ENCODE measurements around the gene DOCK2. TPM values are rescaled to one million over a fixed set of nuclear protein-coding genes. Genes with fewer than 3 reads are reported as not detected.

The DOCK2 gene
- polyA plus RNA-seq, 1 of the 3 experiments (the other 2 are of a cell fraction), result 3.8 TPM

- no peak overlapping the region for H3K27ac ChIP-seq (ENCODE audit: low read depth in 2 of 2, low read length in 1 of 2)
- CTCF ChIA-PET, result interaction anchor here (1.8 kb wide), 1 partner anchor 42 kb away, joined by 9 read pairs; the partner anchor contains the start of gene INSYN2B
- H3K9me3 ChIP-seq, result no peaks in the 10 kb centered on the region
- DNase-seq, result no peak
- H3F3A ChIP-seq (replicated peaks; ENCODE audit: insufficient read depth), result peaks cover 10% of the 10 kb centered on the region
- TF ChIP-seq RXRA (IDR thresholded peaks at IDR 0.05; ENCODE audit: borderline replicate concordance, low read depth) (no peak), RAD21 (IDR thresholded peaks at IDR 0.05; ENCODE audit: low read length) (no peak), RCOR1 (IDR thresholded peaks at IDR 0.05; ENCODE audit: low read length) (no peak), PBX3 (IDR thresholded peaks at IDR 0.05) (no peak), ELF1 (IDR thresholded peaks at IDR 0.05) (no peak), MXI1 (IDR thresholded peaks at IDR 0.05; ENCODE audit: low read depth, low read length) (no peak), USF1 (IDR thresholded peaks at IDR 0.05; ENCODE audit: borderline replicate concordance, low read depth) (no peak), NFIC (IDR thresholded peaks at IDR 0.05; ENCODE audit: borderline replicate concordance) (no peak), RFX5 (IDR thresholded peaks at IDR 0.05; ENCODE audit: low read length) (no peak), TAF1 (IDR thresholded peaks at IDR 0.05; ENCODE audit: borderline replicate concordance, low read depth, low read length) (no peak), FOXJ3 (CRISPR knock-in tag; IDR thresholded peaks at IDR 0.05) (no peak), SIN3A (IDR thresholded peaks at IDR 0.05; ENCODE audit: borderline replicate concordance, low read depth, low read length) (no peak), TCF12 (IDR thresholded peaks at IDR 0.05) (no peak), FOSL2 (IDR thresholded peaks at IDR 0.05; ENCODE audit: borderline replicate concordance, low read depth) (no peak), GABPA (IDR thresholded peaks at IDR 0.05; ENCODE audit: low read depth) (no peak), EZH2phosphoT487 (IDR thresholded peaks at IDR 0.05; ENCODE audit: borderline replicate concordance, low read depth) (no peak), MEF2A (IDR thresholded peaks at IDR 0.05; ENCODE audit: borderline replicate concordance, low read depth) (no peak)
- TF ChIP-seq, protein P1, sequence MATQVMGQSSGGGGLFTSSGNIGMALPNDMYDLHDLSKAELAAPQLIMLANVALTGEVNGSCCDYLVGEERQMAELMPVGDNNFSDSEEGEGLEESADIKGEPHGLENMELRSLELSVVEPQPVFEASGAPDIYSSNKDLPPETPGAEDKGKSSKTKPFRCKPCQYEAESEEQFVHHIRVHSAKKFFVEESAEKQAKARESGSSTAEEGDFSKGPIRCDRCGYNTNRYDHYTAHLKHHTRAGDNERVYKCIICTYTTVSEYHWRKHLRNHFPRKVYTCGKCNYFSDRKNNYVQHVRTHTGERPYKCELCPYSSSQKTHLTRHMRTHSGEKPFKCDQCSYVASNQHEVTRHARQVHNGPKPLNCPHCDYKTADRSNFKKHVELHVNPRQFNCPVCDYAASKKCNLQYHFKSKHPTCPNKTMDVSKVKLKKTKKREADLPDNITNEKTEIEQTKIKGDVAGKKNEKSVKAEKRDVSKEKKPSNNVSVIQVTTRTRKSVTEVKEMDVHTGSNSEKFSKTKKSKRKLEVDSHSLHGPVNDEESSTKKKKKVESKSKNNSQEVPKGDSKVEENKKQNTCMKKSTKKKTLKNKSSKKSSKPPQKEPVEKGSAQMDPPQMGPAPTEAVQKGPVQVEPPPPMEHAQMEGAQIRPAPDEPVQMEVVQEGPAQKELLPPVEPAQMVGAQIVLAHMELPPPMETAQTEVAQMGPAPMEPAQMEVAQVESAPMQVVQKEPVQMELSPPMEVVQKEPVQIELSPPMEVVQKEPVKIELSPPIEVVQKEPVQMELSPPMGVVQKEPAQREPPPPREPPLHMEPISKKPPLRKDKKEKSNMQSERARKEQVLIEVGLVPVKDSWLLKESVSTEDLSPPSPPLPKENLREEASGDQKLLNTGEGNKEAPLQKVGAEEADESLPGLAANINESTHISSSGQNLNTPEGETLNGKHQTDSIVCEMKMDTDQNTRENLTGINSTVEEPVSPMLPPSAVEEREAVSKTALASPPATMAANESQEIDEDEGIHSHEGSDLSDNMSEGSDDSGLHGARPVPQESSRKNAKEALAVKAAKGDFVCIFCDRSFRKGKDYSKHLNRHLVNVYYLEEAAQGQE (IDR thresholded peaks at IDR 0.05; ENCODE audit: low read depth, low read length), result no peak
- TF ChIP-seq, protein P2, sequence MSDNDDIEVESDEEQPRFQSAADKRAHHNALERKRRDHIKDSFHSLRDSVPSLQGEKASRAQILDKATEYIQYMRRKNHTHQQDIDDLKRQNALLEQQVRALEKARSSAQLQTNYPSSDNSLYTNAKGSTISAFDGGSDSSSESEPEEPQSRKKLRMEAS (IDR thresholded peaks at IDR 0.05; ENCODE audit: low read depth), result no peak
- TF ChIP-seq, protein P3, sequence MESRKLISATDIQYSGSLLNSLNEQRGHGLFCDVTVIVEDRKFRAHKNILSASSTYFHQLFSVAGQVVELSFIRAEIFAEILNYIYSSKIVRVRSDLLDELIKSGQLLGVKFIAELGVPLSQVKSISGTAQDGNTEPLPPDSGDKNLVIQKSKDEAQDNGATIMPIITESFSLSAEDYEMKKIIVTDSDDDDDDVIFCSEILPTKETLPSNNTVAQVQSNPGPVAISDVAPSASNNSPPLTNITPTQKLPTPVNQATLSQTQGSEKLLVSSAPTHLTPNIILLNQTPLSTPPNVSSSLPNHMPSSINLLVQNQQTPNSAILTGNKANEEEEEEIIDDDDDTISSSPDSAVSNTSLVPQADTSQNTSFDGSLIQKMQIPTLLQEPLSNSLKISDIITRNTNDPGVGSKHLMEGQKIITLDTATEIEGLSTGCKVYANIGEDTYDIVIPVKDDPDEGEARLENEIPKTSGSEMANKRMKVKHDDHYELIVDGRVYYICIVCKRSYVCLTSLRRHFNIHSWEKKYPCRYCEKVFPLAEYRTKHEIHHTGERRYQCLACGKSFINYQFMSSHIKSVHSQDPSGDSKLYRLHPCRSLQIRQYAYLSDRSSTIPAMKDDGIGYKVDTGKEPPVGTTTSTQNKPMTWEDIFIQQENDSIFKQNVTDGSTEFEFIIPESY (IDR thresholded peaks at IDR 0.05; ENCODE audit: borderline replicate concordance, low read depth), result no peak
- H4K20me1 ChIP-seq (ENCODE audit: insufficient read depth), result no peaks in the 10 kb centered on the region
- H3K4me1 ChIP-seq (ENCODE audit: control insufficient read depth in 1 of 2, insufficient read depth in 2 of 2, low read depth in 1 of 2, low read length in 1 of 2), result peaks cover 15 to 19% of the 10 kb centered on the region in 2 experiments; a peak in 3 of 4 replicates
- H3K79me2 ChIP-seq (ENCODE audit: insufficient read depth), result peaks cover 64% of the 10 kb centered on the region
- no peak overlapping the region for H3K9ac ChIP-seq
- 97% methylated on average over 2 of the region's 2 CpGs for WGBS (ENCODE audit: low lambda C conversion rate)
- H3K36me3 ChIP-seq (replicated peaks in 1 of 2; ENCODE audit: control insufficient read depth in 1 of 2, insufficient read depth in 2 of 2, low read length in 1 of 2), result peaks cover 0 to 4% of the 10 kb centered on the region in 2 experiments
- H3K9me2 ChIP-seq, result no peaks in the 10 kb centered on the region
- H3K4me3 ChIP-seq (ENCODE audit: low read depth in 2 of 2, low read length in 1 of 2), result no peak overlapping the region
- no peak overlapping the region for H3K4me2 ChIP-seq
- POLR2A ChIA-PET, result no interaction called here
- H2AFZ ChIP-seq (ENCODE audit: low read depth), result no peak overlapping the region
- no peaks in the 10 kb centered on the region for H3K27me3 ChIP-seq (ENCODE audit: insufficient read depth)
These were observed 301.4 kb downstream of the DOCK2 start for GRCh38 chr5:169938439-169938838.

All from SK-N-SH (cell line).